Measurements from ENCODE around the gene RNF144A.
A peak's percentile ranks its signal among the peaks of the same experiment; 100 is the strongest.

Gene RNF144A

DNA sequence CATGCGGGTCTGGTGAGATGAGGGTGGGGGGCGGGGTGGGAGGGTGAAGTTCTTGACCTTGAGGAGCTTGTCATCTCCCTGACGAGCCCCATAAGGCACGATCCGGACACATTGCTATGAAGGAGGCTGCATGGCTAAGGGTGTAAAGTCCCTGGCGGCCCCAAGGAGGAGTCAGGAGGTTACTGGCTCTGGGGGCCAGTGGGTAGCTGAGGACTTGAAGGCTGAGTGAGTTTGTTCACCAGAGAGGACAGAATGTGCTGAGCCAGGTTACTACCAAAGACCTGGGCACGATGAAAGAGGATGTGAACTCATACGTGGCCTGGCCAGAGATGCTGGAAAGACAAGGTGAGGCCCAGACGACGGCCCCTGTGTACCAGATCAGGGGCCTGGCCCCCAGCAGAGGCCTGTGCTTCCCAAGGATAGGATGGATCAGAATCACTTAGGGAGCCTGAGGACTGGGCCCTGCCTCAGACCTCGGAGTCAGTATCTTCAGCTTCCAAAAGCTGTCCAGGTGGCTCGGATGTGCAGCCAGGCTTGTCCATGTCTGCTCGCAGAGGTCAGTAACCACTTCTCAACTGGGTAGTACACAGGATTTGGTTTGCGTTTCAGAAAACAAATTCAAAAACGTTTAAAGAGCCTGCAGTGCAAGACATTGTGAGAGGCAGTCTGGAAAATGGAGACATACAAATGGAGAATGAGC lies 110.9 kb downstream of the RNF144A start:
- DNase-seq, result no peak

DNA sequence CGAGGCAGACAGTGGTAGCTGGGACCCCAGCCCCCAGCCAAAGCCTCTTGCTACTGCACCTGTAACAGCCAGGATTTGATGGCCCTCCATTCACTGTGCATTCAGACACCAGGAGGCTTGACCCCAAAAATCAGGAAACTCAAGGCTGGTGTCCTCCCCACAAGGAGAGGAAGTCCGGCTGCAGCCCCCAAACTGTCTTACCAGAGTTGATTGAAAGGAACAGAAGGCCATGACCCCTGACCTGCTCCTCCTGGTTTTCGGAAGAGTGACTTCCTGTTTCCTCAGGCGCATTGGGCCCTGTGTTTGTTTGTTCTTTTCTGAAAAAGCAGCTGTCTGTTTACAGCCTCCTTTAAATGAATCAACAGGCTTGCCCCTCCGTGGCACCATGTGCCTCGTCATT lies 111.6 kb downstream of the RNF144A start:
- no peak for DNase-seq

DNA sequence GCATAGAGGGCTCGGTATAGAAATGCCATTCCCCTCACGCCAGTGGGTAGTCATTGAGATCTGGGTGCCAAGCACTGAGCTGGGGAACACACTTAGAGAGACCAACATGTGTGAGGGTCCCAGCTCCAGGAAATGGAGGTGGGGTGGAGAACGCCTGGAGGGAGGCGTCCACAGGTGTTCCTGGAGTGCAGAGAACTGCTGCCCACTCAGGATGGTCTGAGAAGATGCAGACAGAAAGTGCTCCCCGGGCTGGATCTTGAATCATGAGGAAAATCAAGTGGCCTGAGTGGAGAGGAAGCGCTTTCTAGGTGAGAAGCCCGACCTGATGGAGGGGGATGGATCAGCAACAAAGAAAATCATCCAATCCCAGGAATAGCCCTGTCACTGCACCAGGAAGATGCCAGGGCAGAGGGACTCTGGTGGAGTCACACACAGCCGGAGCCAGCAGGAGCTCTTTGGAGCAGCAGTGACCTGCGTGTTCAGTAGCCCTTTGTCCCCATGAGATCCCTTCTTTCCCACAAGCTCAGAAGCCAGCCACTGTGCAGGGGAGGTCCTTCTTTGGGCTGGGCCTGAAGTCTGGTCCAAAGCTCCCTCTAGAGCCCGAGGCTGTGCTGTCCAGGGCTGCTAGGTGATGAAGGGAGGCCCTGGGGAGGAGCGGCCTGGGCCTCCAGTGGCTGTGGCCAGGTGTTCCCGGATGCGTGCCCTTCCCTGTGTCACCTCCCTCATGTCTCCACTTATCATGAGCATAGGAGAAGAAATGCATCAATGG lies 112.3 kb downstream of the RNF144A start:
- no peak for DNase-seq

DNA sequence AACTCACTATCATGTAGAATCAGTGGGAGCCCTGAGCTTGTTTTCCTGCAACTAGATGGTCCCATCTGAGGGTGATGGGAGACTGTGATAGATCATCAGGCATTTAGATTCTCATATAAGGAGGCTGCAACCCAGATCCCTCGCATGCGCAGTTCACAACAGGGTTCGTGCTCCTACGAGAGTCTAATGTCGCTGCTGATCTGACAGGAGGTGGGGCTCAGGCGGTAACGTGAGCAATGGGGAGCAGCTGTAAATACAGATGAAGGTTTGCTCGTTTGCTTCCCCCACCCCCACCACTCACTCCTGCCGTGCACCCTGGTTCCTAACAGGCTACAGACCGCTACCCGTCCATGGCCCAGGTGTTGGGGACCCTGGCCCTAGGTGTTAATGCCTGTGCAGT lies 113.6 kb downstream of the RNF144A start:
- no peak for DNase-seq

DNA sequence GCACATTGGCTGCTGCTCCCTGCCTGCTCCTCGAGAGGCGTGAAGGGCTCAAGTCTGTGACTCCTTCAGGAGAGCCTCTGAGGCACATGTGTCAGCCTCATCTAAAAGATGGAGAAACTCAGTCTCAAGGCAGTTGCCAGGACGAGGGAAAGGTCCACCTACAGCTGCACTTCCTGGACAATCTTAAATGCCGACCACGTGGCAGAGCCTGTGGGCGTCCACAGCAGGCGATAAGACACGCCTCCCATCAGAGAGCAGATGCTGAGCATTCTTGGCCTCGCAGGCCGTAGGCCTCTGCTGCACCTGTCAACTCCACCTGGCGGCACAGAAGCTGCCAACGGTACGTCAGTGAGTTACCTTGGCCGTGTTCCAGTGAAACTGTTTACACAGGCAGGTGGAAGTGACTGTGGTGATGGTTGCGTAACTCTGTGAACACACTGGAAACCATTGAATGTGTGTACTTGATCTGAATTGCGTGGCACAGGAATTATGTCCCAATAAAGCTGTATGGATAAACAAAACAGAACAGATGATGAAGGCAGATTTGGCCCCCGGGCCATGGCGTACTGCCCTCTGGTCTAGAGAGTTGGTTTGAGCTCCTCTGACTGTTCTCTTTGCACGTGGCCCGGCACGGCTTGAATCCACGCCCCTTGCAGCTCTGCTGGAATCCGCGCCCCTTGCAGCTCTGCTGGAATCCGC lies 114.5 kb downstream of the RNF144A start:
- DNase-seq, result peak; percentile 73 to 87

DNA sequence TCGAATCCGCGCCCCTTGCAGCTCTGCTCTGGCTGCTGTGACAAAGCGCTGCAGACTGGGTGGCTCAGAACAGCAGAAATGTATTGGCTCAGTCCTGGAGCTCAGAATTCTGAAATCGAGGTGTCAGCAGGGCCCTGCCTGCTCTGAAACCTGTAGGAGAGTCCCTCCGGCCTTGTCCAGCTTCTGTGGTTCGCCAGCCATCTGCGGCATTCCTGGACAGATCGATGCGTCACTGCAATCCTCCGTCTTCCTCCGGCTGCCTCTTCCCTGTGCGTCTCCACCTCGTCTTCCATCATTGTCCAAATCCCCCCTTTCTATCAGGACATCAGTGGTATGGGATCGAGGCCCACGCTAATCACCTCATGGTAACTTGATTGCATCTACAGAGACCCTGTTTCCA lies 115.2 kb downstream of the RNF144A start:
- no peak for DNase-seq

DNA sequence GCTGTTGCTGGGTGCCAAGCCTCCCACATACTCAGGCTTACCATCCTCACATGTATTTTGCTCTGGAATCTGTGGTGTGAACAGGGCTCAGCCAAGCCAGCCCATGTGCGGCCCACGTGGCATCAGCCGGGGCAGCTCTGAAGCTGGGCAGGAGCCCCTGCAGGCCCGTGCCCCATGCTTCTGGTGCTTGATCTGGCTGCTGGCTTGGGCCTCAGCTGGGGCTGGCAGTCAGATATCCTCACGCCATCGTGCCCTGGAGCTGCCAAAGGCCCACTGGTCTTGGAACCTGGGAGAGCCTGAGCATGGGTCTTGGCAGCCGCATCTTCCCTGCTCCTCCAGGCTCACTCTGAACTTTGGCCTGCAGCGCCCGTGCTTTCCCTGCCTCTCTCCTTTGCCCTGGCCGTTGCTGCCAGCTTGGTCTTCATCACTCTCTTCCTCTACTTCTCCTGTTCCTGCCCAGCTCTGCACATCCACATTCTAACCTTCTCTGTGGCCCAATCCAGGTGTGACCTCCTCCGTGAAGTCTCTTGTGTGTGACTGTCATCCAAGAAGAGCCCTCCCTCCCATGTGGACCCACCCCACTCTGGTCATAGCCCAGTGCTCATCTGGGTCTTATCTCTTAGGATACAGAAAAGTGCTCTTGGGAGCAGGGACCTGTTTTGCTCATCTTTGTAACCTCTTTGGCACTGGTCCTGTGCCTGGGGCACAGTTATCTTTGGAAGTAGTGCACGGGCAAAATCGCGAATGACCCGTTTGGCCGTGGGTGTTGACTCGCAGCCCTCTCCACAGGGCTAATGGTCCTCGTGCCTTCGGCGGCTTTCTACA lies 116.1 kb downstream of the RNF144A start:
- no peak for DNase-seq

DNA sequence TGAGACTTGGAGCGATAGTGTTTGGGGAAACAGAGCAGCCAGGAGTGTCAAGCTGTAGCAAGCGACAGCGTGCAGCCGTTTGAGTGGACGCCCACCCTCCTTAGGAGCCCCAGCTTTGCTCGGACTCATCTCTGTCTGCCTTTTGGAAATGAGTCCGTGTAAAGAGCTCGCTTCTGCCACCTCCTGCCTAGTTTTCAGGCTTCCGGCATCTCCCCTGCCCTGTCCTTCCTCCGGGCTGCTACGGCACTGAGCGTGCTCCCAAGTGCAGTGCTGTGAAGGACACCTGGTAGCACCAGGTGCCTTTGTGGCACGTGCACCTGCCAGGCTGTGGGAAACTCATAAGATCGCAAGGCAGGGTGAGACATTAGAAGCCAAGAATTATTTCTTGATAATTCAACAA lies 117.1 kb downstream of the RNF144A start:
- no peak for DNase-seq

DNA sequence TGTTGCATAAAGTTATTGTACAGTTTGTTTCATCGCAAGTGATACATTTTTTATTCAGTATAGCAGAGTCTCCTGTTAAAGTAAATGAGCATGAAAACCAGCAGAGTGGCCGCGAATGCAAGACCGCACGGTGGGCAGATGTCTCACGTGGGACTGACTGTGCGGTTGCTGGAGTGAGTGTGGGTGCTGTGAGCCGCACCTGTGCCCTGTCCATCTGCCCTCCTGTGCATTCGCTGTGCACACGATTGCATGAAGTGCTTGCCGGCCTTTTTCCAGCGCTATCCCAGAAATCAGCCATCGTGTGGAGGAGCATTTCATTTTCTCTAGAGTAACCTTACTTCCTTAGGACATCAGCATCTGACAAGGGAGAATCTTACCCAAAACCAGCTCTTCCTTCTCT lies 118.7 kb downstream of the RNF144A start:
- no peak for DNase-seq

DNA sequence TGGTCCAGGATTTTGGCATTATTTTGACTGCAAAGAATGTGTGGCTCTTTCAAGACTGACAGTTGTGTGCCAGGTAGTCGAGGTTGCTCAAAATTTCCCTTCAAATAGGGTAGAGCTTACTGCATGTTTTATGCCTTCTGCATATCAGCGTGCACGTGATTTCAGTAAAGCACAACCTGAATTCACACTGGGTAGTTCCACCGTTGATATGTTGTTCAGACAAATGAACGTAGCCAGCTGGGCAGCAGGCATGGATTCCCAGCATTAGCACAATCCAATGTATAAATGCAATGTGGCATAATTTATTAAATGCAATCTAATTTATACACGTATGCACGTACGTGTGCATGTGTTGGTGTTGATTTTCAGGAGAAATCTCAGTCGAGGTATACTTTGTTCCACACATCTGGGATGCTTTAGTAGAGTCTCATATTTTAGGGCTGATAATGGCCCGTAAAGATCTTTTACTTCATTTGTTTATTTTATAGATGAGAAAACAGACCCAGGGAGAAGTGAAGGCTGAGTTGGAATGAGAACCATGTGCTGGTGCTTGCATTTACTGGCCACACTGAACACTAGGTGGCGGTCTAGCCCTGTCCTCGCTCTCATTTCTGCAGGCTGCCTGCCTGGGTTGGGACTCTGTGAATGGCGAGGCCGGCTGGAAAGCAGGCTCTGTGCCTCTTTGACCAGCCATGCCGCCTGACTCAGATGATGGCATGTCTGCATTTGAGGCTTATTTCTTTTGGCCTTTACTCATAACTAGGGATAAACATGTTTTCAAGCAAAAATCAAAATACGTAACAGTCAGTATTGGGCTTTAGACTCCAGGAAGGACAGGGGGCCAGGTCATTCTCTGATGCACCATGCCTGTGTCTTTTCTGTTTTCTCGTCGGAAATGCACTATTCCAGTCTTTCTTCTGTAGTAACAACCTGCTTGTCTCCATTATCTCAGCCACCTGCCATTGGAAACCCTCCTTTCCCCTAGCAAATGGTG lies 120.4 kb downstream of the RNF144A start:
- no peak for DNase-seq

DNA sequence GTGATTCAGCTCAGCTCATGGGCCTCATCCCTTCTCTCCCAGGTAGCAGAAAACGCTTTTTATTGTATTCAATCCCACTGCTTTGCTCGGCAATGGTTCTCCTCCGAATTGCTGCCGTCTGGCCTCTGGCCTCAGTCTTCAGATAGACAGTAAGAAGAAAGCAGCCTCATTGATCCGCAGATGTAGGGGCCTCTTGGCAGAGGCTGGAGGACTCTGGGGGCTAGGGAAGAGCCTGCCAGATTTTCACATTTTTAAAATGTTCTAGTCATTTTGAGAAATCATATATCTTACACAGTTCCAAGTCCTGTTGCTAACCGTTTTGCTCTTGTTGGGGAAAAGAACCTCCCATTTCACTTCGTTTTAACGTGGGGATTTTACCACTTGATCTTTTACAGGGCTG lies 123.3 kb downstream of the RNF144A start:
- no peak for DNase-seq

DNA sequence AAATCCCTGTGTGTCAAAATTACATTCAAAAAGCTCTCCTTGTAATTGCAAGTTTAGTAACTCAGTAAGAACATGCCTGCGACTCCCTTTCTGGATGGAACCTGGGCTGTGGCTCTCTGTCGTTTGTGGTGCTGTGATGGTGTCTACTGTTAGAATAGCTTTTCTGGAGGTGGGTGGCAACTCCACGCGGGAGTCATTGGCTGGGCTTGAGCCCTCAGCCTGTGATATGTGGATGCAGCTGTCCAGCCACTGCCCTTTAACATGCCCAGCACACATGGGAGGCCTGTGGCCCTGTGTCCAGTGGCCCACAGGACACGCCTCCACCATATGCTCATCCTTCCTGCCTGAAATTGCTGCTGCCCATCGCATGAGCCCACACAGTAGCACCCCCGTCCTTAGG lies 124.2 kb downstream of the RNF144A start:
- no peak for DNase-seq

DNA sequence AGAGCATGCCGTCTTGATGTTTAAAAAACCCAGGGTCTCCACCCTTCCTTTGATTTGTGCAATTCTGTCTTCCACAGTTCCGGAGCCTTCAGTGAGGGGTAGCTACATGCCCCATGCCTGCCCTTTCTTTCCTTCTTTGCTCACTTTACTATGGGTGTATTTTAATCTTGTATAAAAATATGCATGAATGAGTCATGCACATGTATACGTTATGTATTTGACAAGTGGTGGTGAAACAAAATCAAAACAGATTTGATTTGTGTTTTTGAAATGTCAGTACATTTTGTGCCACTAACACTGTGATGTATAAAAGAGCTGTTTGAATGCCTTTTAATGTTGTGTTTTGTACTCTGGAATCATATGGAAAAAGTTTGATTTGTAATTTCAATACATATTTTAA lies 126.5 kb downstream of the RNF144A start:
- DNase-seq, result no peak

DNA sequence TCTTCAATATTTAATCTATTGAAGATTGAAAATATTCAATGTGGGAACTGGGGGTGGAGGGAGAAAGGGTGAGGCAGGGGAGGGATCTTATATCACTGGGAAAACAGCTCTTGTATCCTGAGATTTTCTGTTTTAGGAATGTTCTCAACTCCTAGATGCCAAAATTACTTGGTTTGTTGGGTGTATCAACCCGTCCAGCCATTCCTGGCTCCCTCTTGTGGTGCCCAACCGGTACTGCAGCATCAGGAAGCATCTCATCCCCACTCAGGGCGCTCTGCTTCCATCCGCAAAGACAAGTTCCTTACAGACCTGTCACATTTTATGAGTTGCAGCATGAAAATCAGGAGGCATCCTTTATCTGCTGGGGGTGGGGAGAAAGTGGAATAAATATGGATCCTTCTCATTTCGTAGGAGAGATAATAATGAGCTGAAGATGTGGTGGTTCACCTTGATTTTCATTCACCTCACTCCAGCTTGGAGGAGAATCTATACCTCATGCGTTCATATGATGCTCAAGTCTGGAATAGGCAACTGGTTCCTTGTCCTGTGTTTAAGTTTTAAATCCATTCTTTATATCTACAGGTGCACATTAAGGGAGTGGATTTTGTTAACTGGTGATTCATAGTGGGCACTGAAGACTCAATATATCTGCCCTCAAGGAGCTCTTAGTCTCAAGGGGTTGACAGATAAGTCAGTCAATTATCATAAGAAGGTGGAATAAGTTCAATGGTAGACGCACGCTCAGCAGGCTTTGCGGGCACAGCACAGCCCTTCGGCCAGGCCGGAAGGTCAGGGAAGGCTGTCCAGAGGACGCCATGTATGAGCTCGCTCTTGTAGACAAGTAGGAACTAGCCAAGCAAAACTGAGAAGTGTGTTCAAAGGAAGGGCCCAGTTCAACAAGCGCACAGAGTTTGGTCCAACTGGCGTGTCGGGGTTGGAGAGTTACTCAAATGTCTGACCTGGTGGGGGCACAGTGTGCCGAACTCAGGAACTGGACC lies 127.3 kb downstream of the RNF144A start:
- DNase-seq, result peak in 1 of 2 experiments; percentile 15

DNA sequence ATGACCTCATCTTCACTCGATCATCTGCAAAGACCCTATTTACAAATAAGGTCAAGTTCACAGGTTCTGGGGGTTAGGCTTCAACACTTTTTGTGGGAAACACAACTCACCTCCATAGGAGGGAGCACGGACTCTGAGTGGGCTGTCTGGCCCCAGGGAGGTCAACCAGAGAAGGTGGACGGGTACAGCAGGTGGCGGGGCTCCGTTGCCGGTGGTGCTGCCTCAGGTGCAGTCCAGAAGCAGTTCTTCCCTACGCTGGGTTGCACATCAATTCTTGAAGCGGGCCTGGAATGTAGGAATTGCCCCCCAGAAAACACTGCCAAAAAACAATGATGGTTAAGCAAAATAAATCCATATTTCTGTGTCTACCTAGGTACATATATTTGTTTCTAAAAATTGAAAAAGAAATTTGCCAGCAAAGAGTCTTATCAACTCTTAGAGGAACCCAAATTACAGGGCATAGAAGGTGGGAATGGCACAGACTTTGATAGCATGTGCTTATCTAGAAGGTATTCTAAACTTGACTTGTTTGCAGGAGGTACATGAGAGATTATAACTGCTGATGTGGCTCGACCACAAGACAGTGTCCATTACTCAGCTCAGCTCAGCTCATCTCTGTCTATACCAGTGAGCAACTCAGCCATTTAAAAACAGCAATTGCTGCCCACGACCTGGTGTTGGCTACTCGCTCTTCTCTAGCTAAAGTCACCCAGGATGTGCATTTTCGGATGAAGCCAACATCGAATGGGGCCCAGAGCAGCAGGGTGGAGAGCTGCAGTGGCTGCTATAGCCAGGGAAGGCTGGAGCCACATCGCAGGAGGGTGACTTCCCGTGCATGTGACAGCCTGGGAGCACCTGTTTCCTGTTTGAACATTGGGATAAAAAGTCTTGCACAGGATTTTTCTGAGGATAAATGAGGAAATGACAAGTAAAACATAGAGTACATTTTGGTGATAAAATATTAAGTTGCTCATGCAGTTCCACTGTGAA lies 128.7 kb downstream of the RNF144A start:
- no peak for DNase-seq

DNA sequence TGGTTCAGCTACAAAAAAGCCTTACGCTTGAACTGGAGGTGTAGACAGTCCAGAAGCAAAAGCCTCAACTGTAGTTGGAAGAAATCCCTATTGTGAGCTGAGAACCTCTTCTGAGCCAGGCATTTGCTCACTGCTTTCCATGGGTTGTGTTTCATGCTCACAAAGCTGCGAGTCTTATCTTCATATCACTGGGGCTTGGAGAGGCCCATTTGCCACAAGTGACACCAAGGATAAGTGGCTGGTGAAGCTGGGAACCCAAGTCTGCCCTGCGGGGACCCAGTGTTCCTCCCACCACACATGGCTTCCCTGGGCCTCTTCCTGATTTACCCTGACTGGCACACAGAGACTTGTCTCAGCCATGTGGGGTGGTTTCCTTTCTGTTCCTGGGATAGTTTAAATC lies 130.4 kb downstream of the RNF144A start:
- DNase-seq, result no peak

DNA sequence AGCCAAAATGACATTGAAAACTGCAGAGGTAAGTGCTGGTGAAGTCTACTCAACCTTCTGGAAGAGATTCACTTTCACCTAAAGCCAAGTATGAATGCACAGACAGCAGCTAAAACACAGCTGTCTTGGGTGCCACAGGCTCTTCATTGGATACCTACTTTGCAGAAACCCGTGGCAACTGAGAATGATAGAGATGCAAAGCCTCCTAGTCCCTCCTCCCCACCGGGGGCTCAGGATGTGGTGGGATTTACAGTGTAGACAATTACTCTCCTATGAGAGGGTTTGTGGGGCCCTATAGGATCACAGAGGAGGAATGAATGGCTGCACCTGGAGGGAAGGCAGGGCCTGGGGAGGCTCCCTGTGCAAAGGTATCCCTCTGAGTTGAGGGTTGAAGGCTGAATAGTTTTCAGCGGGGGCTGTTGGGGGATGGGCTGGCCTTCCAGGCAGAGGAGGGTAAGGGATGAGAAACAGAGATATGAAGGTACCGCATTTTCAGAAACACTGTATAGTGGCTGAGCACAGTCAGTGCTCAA lies 131.6 kb downstream of the RNF144A start:
- no peak for DNase-seq

DNA sequence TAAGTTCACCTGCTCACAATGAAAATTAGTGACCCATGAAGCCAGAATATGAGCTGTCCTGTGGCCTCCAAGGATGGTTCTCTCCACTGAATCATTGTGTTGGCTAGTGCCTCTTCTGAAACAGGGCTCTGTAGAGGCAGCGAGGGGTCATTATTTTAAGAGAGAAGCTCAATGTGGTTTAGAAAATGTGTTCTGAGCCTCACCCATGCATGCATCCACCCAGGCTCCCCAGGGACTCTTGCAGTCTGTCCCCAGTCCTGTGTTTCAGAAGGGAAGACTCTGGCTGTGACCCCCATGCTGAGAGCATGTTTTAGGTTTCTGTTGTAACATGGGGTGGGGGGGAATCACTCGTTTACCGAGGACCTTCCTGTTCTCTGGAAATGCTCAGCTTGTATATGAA lies 135.2 kb downstream of the RNF144A start:
- no peak for DNase-seq

All from NCI-H1930 (cell line).